Stimulated activated CD4-positive, alpha-beta T cell treated with anti-CD3 and anti-CD28 coated beads, Interleukin-4, amount 100 ng/mL, for 4 hours (primary cell): ENCODE results near the gene GHRHR.
A peak's percentile ranks its signal among the peaks of the same experiment; 100 is the strongest.

Experiments
- DNase-seq, 2 experiments: peaks; one replicate each; pipeline ENCODE4 v3.0.0-alpha.2; 2020

GHRHR gene

GRCh38 chr7:30929686-30930085 is 34.1 kb upstream of the GHRHR start:
- no peak for DNase-seq

- no peak for DNase-seq
Measured at GRCh38 chr7:30930621-30931020, 33.1 kb upstream of the GHRHR start.

- no peak for DNase-seq
Measured at GRCh38 chr7:30931161-30931928, 32.4 kb upstream of the GHRHR start.

- no peak for DNase-seq
Measured at GRCh38 chr7:30931929-30932540, 31.7 kb upstream of the GHRHR start.

GRCh38 chr7:30932562-30932961 is 31.2 kb upstream of the GHRHR start:
- DNase-seq, result no peak

- DNase-seq, result no peak
Measured at GRCh38 chr7:30933124-30933974, 30.4 kb upstream of the GHRHR start.

GRCh38 chr7:30934225-30934624 is 29.5 kb upstream of the GHRHR start:
- DNase-seq, result no peak

- DNase-seq, result no peak
Measured at GRCh38 chr7:30934732-30935568, 28.8 kb upstream of the GHRHR start.

- no peak for DNase-seq
Measured at GRCh38 chr7:30935569-30935877, 28.2 kb upstream of the GHRHR start.

GRCh38 chr7:30936650-30937245 is 27.0 kb upstream of the GHRHR start:
- DNase-seq, result no peak

GRCh38 chr7:30937416-30937815 is 26.3 kb upstream of the GHRHR start:
- DNase-seq, result no peak

GRCh38 chr7:30938435-30939316 is 25.1 kb upstream of the GHRHR start:
- DNase-seq, result peak; percentile 44 to 64

GRCh38 chr7:30941582-30942323 is 22.0 kb upstream of the GHRHR start:
- no peak for DNase-seq

- DNase-seq, result no peak
Measured at GRCh38 chr7:30950197-30950596, 13.6 kb upstream of the GHRHR start.

GRCh38 chr7:30954914-30955313 is 8.8 kb upstream of the GHRHR start:
- no peak for DNase-seq

GRCh38 chr7:30956704-30957103 is 7.0 kb upstream of the GHRHR start:
- DNase-seq, result no peak

- no peak for DNase-seq
Measured at GRCh38 chr7:30965372-30965771, 1.6 kb downstream of the GHRHR start.

GRCh38 chr7:30965883-30966282 is 2.1 kb downstream of the GHRHR start:
- no peak for DNase-seq

GRCh38 chr7:30968294-30968693 is 4.5 kb downstream of the GHRHR start:
- DNase-seq, result no peak

GRCh38 chr7:30968747-30969603 is 5.2 kb downstream of the GHRHR start:
- no peak for DNase-seq
